ENCODE data around the gene USP3. TPM values are rescaled to one million over a fixed set of nuclear protein-coding genes. Genes with fewer than 3 reads are reported as not detected.
A peak's percentile ranks its signal among the peaks of the same experiment; 100 is the strongest.

Gene USP3
- total and polyA plus RNA-seq, 2 experiments from 2014 or later: 20.2 to 26.0 TPM

GRCh38 chr15:63494408-63494807, 10.0 kb upstream of the USP3 start:
- no peaks in the 10 kb centered on the region for H3K4me1 ChIP-seq (ENCODE audit: low read depth)
- no peak overlapping the region for H3K4me3 ChIP-seq
- no peak overlapping the region for H3K27ac ChIP-seq
- no peak for DNase-seq (ENCODE audit: low read depth in 1 of 2, low spot score in 1 of 2)
- peaks cover 11% of the 10 kb centered on the region for H3K27me3 ChIP-seq
- H3K36me3 ChIP-seq: no peaks in the 10 kb centered on the region
- TF ChIP-seq CTCF (IDR thresholded peaks at IDR 0.05; ENCODE audit: low read depth, low read length): no peak
- no peaks in the 10 kb centered on the region for H3K9me3 ChIP-seq (ENCODE audit: low read depth)

GRCh38 chr15:63495343-63495742, 9.1 kb upstream of the USP3 start:
- H3K36me3 ChIP-seq: no peaks in the 10 kb centered on the region
- no peak overlapping the region for H3K27ac ChIP-seq
- H3K9me3 ChIP-seq (ENCODE audit: low read depth): no peaks in the 10 kb centered on the region
- H3K27me3 ChIP-seq: peaks cover 11% of the 10 kb centered on the region
- DNase-seq (ENCODE audit: low read depth in 1 of 2, low spot score in 1 of 2): no peak
- TF ChIP-seq CTCF (IDR thresholded peaks at IDR 0.05; ENCODE audit: low read depth, low read length): no peak
- H3K4me3 ChIP-seq: no peak overlapping the region
- no peaks in the 10 kb centered on the region for H3K4me1 ChIP-seq (ENCODE audit: low read depth)

- H3K4me1 ChIP-seq (ENCODE audit: low read depth): no peaks in the 10 kb centered on the region
- H3K27ac ChIP-seq: no peak overlapping the region
- no peak overlapping the region for H3K4me3 ChIP-seq
- DNase-seq (ENCODE audit: low read depth in 1 of 2, low spot score in 1 of 2): no peak
- no peak for TF ChIP-seq CTCF (IDR thresholded peaks at IDR 0.05; ENCODE audit: low read depth, low read length)
- H3K9me3 ChIP-seq (ENCODE audit: low read depth): no peaks in the 10 kb centered on the region
- no peaks in the 10 kb centered on the region for H3K36me3 ChIP-seq
- peaks cover 15% of the 10 kb centered on the region for H3K27me3 ChIP-seq
These were observed 8.5 kb upstream of the USP3 start for GRCh38 chr15:63495780-63496488.

GRCh38 chr15:63497642-63498467, 6.5 kb upstream of the USP3 start:
- H3K4me1 ChIP-seq (ENCODE audit: low read depth): peaks cover 6% of the 10 kb centered on the region
- no peak overlapping the region for H3K4me3 ChIP-seq
- H3K36me3 ChIP-seq: no peaks in the 10 kb centered on the region
- no peak for TF ChIP-seq CTCF (IDR thresholded peaks at IDR 0.05; ENCODE audit: low read depth, low read length)
- peaks cover 34% of the 10 kb centered on the region for H3K27me3 ChIP-seq
- DNase-seq (ENCODE audit: low read depth in 1 of 2, low spot score in 1 of 2): peak in 1 of 2 donors; percentile 43
- H3K9me3 ChIP-seq (ENCODE audit: low read depth): no peaks in the 10 kb centered on the region
- H3K27ac ChIP-seq: no peak overlapping the region

- Histone ChIP-seq H3K27me3 (peaks cover 37% of the 10 kb centered on the region), H3K36me3 (no peaks in the 10 kb centered on the region), H3K27ac (no peak overlapping the region), H3K4me3 (no peak overlapping the region), H3K9me3 (ENCODE audit: low read depth) (no peaks in the 10 kb centered on the region), H3K4me1 (ENCODE audit: low read depth) (peaks cover 6% of the 10 kb centered on the region)
- no peak for TF ChIP-seq CTCF (IDR thresholded peaks at IDR 0.05; ENCODE audit: low read depth, low read length)
- no peak for DNase-seq (ENCODE audit: low read depth in 1 of 2, low spot score in 1 of 2)
These were observed 5.2 kb upstream of the USP3 start for GRCh38 chr15:63499175-63499549.

All from cardiac muscle cell (in vitro differentiated cells and primary cell).